ENCODE data around the gene OR2T10.

- TF ChIP-seq CTCF (IDR thresholded peaks at IDR 0.05) (no peak), POLR2A (IDR thresholded peaks at IDR 0.05) (no peak)
Measured at GRCh38 chr1:248627971-248628844, 30.7 kb upstream of the OR2T10 start.

Measured in Peyer's patch (tissue), 4 donors.